DOHH2 (cell line): ENCODE measurements around the gene OPN1LW.
"Not testable (repeated sequence)": the region's sequence is repeated elsewhere in the genome, so short reads cannot be mapped to it uniquely, and the experiment has no call there.

ENCODE experiments used
- CTCF ChIP-seq: fragments of 200-600 bp; sonication (generic); IDR thresholded peaks from one replicate; pipeline ENCODE4 v1.5.1; 2014; ENCODE audit warnings: antibody characterized with exemption, mild to moderate bottlenecking, low read depth, low read length; ENCODE audit not compliant: poor library complexity, severe bottlenecking
- EZH2phosphoT487 ChIP-seq: fragments of 200-600 bp; sonication (generic); IDR thresholded peaks from 2 replicates; pipeline ENCODE4 v1.6.1; 2017; ENCODE audit warnings: borderline replicate concordance, mild to moderate bottlenecking, antibody characterized with exemption, low read length, moderate library complexity, mixed read lengths

GRCh38 chrX:154192846-154193245 lies 48.8 kb downstream of the OPN1LW start:
- TF ChIP-seq CTCF, EZH2phosphoT487: not testable (repeated sequence)
